Right atrium auricular region (tissue), 2 donors: Measurements from ENCODE around the gene OR10C1. TPM values are rescaled to one million over a fixed set of nuclear protein-coding genes. Genes with fewer than 3 reads are reported as not detected.

ENCODE experiments used
- DNase-seq: peaks from one replicate; pipeline ENCODE4 v3.0.0-alpha.2; 2019; ENCODE audit warnings: low spot score
- H3K27ac ChIP-seq, 2 donors: fragments of 200-600 bp; sonication (generic); 1 replicate in 1 of 2; 2 replicates in 1 of 2; pipeline ENCODE4 v1.5.1; 2016 to 2019
- H3K27me3 ChIP-seq, 2 donors: fragments of 200-600 bp; sonication (generic); one replicate each; pipeline versions ENCODE4 v1.5.1 to v1.6.0; 2017 to 2019
- H3K36me3 ChIP-seq: fragments of 200-600 bp; sonication (generic); one replicate; pipeline ENCODE4 v1.5.1; 2016
- H3K4me1 ChIP-seq, 2 donors: fragments of 200-600 bp; sonication (generic); one replicate each; pipeline versions ENCODE4 v1.5.1 to v1.6.0; 2017 to 2019
- H3K4me3 ChIP-seq, 2 donors: fragments of 200-600 bp; sonication (generic); 1 replicate in 1 of 2; 2 replicates in 1 of 2; pipeline ENCODE4 v1.5.1; 2017 to 2019; ENCODE audit warnings: mild to moderate bottlenecking in 1 of 2, moderate library complexity in 1 of 2
- H3K9me3 ChIP-seq, 2 donors: fragments of 200-600 bp; sonication (generic); one replicate each; pipeline ENCODE4 v1.5.1; 2019
- total RNA-seq, 2 donors: library from RNA; depleted of rRNA; stranded (reverse); fragments of >200 nt; gene quantifications; one replicate each; pipeline ENCODE4 v1.1.0, GENCODE V29; 2016
- TF ChIP-seq, protein P1 (sequence below), 2 donors: fragments of 200-600 bp; sonication (generic); IDR thresholded peaks; one replicate each; pipeline ENCODE4 v1.5.1; 2019; ENCODE audit warnings: antibody characterized with exemption in 2 of 2

Gene OR10C1
- total RNA-seq, 2 donors from 2014 or later = not detected

DNA sequence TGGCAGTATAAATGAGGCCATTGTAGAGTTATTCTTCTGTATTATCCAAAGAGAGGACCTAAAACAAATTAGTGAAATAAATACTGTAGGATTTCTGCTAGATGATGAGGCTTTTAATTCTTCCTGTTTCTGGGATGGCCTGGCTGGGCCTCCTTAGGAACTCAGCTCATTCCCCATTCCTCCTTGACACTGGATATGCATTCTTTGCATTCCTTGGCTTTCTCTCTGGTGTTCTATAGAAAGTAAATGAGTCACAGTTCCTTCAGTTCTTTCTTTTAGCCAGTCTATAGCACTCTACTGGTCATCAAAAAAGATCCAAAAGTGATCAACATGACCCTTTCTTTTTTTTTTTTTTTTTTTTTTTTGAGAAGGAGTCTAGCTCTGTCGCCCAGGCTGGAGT, 8.6 kb downstream of the OR10C1 start:
- DNase-seq = no peak
- H3K4me1 ChIP-seq = no peaks in the 10 kb centered on the region
- TF ChIP-seq, protein P1, sequence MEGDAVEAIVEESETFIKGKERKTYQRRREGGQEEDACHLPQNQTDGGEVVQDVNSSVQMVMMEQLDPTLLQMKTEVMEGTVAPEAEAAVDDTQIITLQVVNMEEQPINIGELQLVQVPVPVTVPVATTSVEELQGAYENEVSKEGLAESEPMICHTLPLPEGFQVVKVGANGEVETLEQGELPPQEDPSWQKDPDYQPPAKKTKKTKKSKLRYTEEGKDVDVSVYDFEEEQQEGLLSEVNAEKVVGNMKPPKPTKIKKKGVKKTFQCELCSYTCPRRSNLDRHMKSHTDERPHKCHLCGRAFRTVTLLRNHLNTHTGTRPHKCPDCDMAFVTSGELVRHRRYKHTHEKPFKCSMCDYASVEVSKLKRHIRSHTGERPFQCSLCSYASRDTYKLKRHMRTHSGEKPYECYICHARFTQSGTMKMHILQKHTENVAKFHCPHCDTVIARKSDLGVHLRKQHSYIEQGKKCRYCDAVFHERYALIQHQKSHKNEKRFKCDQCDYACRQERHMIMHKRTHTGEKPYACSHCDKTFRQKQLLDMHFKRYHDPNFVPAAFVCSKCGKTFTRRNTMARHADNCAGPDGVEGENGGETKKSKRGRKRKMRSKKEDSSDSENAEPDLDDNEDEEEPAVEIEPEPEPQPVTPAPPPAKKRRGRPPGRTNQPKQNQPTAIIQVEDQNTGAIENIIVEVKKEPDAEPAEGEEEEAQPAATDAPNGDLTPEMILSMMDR (IDR thresholded peaks at IDR 0.05) = no peak
- peaks cover 0 to 9% of the 10 kb centered on the region in 2 donors for H3K9me3 ChIP-seq
- H3K27ac ChIP-seq = no peak overlapping the region
- no peak overlapping the region for H3K4me3 ChIP-seq
- no peaks in the 10 kb centered on the region for H3K27me3 ChIP-seq
- no peaks in the 10 kb centered on the region for H3K36me3 ChIP-seq

GRCh38 chr6:29451471-29452193, 12.5 kb downstream of the OR10C1 start:
- H3K36me3 ChIP-seq = no peaks in the 10 kb centered on the region
- H3K9me3 ChIP-seq = peaks cover 0 to 9% of the 10 kb centered on the region in 2 donors
- no peak overlapping the region for H3K4me3 ChIP-seq
- no peaks in the 10 kb centered on the region for H3K4me1 ChIP-seq
- no peaks in the 10 kb centered on the region for H3K27me3 ChIP-seq
- no peak for DNase-seq
- TF ChIP-seq, protein P1 (IDR thresholded peaks at IDR 0.05) = no peak
- no peak overlapping the region for H3K27ac ChIP-seq

DNA sequence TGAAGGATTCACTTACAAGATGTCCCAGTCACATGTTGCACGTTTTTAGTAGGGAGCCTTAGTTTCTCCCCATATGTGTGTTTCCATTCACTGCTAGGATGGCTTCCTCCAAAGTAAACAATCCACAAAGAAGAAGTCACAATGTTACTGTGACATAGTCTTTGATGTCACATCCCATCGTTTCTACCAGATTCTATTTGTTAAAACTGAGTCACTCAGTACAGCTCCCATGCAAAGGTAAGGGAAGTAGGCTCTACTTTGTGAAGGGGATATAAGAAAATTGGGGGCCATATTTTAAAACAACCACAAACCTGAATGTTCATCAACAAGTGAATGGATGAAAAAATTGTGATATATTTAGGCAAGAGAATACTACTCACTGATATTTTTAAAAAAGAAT, 17.9 kb downstream of the OR10C1 start, which contains the start of the genes OR11A1 and OR2H1:
Gene OR11A1 (minus strand): TSS at position 101 of the 400 bp plus-strand sequence. CDS start 29,430 bp downstream, outside the sequence.
Gene OR2H1 (plus strand): TSS at position 185 of the 400 bp plus-strand sequence. CDS start 4,615 bp downstream, outside the sequence.
- Histone ChIP-seq H3K9me3 (no peaks in the 10 kb centered on the region), H3K4me3 (no peak within 1 kb of the TSS), H3K27ac (no peak within 1 kb of the TSS), H3K4me1 (no peaks in the 10 kb centered on the region), H3K36me3 (no peaks in the 10 kb centered on the region), H3K27me3 (no peaks in the 10 kb centered on the region)
- DNase-seq = no peak
- TF ChIP-seq, protein P1 (IDR thresholded peaks at IDR 0.05) = no peak

DNA sequence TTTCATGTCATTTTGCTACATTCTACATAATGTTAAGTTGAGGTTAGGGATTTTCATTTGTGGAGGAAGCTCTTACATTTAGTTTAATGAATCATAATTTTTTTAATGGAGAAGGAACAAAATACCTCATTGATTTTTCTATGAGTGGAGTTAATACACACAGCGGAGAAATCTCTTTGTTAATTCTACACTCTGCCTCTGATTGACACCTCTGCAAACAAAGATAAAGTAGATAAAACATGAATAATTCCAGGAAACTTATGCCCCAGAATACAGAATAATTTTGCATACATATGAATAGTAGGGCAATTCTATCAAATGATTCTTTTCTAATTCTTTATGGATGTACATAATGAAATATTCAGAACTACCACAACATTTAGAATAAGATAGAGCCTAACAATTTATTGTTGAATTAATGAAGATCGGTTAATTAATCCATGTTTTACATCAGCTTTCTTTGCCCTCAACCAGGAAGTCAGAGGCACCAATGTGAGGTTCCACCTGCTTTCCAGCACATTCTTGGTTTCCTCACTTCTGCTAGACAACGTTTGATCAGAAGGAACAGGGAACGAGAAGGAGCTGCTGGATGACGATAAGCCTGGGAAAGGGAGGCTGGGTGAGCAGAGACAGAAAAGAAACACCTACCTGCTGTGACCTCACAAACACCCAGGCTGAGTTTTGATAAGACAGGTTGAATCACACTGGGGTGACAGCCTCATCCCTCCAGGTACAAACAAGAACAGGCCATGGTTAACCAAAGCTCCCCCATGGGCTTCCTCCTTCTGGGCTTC, 22.1 kb downstream of the OR10C1 start:
- no peaks in the 10 kb centered on the region for H3K9me3 ChIP-seq
- no peaks in the 10 kb centered on the region for H3K4me1 ChIP-seq
- H3K4me3 ChIP-seq = no peak overlapping the region
- no peaks in the 10 kb centered on the region for H3K27me3 ChIP-seq
- no peak for DNase-seq
- TF ChIP-seq, protein P1 (IDR thresholded peaks at IDR 0.05) = no peak
- no peak overlapping the region for H3K27ac ChIP-seq
- no peaks in the 10 kb centered on the region for H3K36me3 ChIP-seq

GRCh38 chr6:29462022-29462421, 22.9 kb downstream of the OR10C1 start:
- no peaks in the 10 kb centered on the region for H3K36me3 ChIP-seq
- H3K27ac ChIP-seq = no peak overlapping the region
- TF ChIP-seq, protein P1 (IDR thresholded peaks at IDR 0.05) = no peak
- H3K9me3 ChIP-seq = no peaks in the 10 kb centered on the region
- H3K4me1 ChIP-seq = no peaks in the 10 kb centered on the region
- H3K4me3 ChIP-seq = no peak overlapping the region
- no peaks in the 10 kb centered on the region for H3K27me3 ChIP-seq
- DNase-seq = no peak
